HepG2 (cell line): ENCODE data around the gene SLC18A3. TPM values are rescaled to one million over a fixed set of nuclear protein-coding genes. Genes with fewer than 3 reads are reported as not detected.

ENCODE experiments used
- ATAC-seq: fragments of 200-7000 bp; cut with Tn5 transposase; 3 replicates; pipeline ENCODE4 v1.9.1; 2020; ENCODE audit warnings: mild to moderate bottlenecking, moderate library complexity
- BruUV-seq: library from RNA; stranded (reverse); fragments of 400-500 nt; replicated peaks from 2 replicates; lab custom pipeline; 2021; lab: Mats Ljungman, UMichigan
- CTCF ChIA-PET: fragments of 300-600 bp; formaldehyde crosslinking; extraction: SDS; loops from one replicate; lab custom pipeline; 2021; ENCODE audit warnings: low total read pairs, inconsistent platforms, low intra/inter-chr PET ratio; lab: Yijun Ruan, JAX
- POLR2A ChIA-PET: fragments of 350-600 bp; sonication (Branson Sonifier 250); formaldehyde crosslinking; loops from one replicate; lab custom pipeline; 2020; ENCODE audit warnings: antibody characterized with exemption, inconsistent platforms; lab: Yijun Ruan, JAX
- DNase-seq: peaks from one replicate; pipeline ENCODE4 v3.0.0-alpha.2; 2015; ENCODE audit warnings: low spot score
- FAIRE-seq: peaks from 3 replicates; lab custom pipeline; 2011; peaks lifted over from hg19 to GRCh38; lab: Jason Lieb, UNC
- H2AFZ ChIP-seq: one replicate; pipeline ENCODE4 v1.6.1; 2011; ENCODE audit warnings: low read length, inconsistent platforms
- H3K27ac ChIP-seq: fragments of 300-600 bp; 3 replicates; pipeline ENCODE4 v1.8.0; 2011; ENCODE audit warnings: mixed run types, mild to moderate bottlenecking, mixed read lengths, low read length, inconsistent platforms; ENCODE audit not compliant: insufficient read depth; ENCODE audit errors: extremely low read length
- H3K27me3 ChIP-seq, 2 experiments: fragments of 200-600 bp in 1 of 2; 2 replicates in 1 of 2; 3 replicates in 1 of 2; pipeline versions ENCODE4 v1.6.0 to v1.8.0; 2011; ENCODE audit warnings: low read length in 2 of 2, mild to moderate bottlenecking in 2 of 2, moderate library complexity in 2 of 2, inconsistent platforms in 1 of 2; ENCODE audit not compliant: insufficient read depth in 2 of 2, control insufficient read depth in 1 of 2
- H3K36me3 ChIP-seq, 2 experiments: fragments of 200-600 bp in 1 of 2; replicated peaks in 1 of 2; 2 replicates in 1 of 2; 3 replicates in 1 of 2; pipeline versions ENCODE4 v1.5.1 to v1.8.0; 2011; ENCODE audit warnings: low read length in 2 of 2, inconsistent platforms in 1 of 2; ENCODE audit not compliant: insufficient read depth in 2 of 2, control insufficient read depth in 1 of 2
- H3K4me1 ChIP-seq: 2 replicates; pipeline ENCODE4 v1.5.1; 2012; ENCODE audit warnings: low read length, inconsistent platforms; ENCODE audit not compliant: insufficient read depth
- H3K4me2 ChIP-seq: 2 replicates; pipeline ENCODE4 v1.6.0; 2011; ENCODE audit warnings: low read depth, low read length, inconsistent platforms
- H3K4me3 ChIP-seq, 3 experiments: fragments of 200-600 bp in 1 of 3; sonication (generic), shearing (Covaris generic) in 1 of 3; replicated peaks in 1 of 3; 2 replicates each; pipeline ENCODE4 v1.5.1; 2011 to 2016; ENCODE audit warnings: low read length in 3 of 3, inconsistent platforms in 2 of 3, low read depth in 2 of 3, mild to moderate bottlenecking in 2 of 3, control low read depth in 1 of 3, mixed read lengths in 1 of 3; ENCODE audit not compliant: insufficient read depth in 1 of 3
- H3K79me2 ChIP-seq: one replicate; pipeline ENCODE4 v1.6.1; 2011; ENCODE audit warnings: low read length, inconsistent platforms; ENCODE audit not compliant: insufficient read depth
- H3K9ac ChIP-seq: 2 replicates; pipeline ENCODE4 v1.6.0; 2011; ENCODE audit warnings: mild to moderate bottlenecking, low read depth, low read length, inconsistent platforms; ENCODE audit not compliant: insufficient read depth
- H3K9me3 ChIP-seq: 2 replicates; pipeline ENCODE4 v1.5.1; 2012; ENCODE audit warnings: mild to moderate bottlenecking, low read length
- H4K20me1 ChIP-seq: 2 replicates; pipeline ENCODE4 v1.6.0; 2011; ENCODE audit warnings: inconsistent platforms, mild to moderate bottlenecking, low read length, moderate library complexity; ENCODE audit not compliant: insufficient read depth
- HNRNPUL1 ChIP-seq: fragments of 200-400 bp; formaldehyde crosslinking; IDR thresholded peaks from 2 replicates; pipeline ENCODE4 v1.6.1; 2017; ENCODE audit warnings: low read depth, mild to moderate bottlenecking, low read length, moderate library complexity
- NFATC3 ChIP-seq: sonication (generic); formaldehyde crosslinking; IDR thresholded peaks from 2 replicates; pipeline ENCODE4 v1.5.1; 2020; ENCODE audit warnings: mild to moderate bottlenecking, missing genetic modification reagents
- NPAS2 ChIP-seq: sonication (generic); formaldehyde crosslinking; IDR thresholded peaks from 2 replicates; pipeline ENCODE4 v1.8.0; 2022; ENCODE audit warnings: mild to moderate bottlenecking, missing genetic modification reagents, borderline replicate concordance
- RXRB ChIP-seq: IDR thresholded peaks from 2 replicates; pipeline ENCODE4 v1.6.1; 2016; ENCODE audit warnings: borderline replicate concordance, missing genetic modification reagents, missing compliant biosample characterization
- ZBTB10 ChIP-seq: sonication (generic); formaldehyde crosslinking; IDR thresholded peaks from 2 replicates; pipeline ENCODE4 v1.4.0; 2020; ENCODE audit warnings: missing genetic modification reagents, borderline replicate concordance
- ZBTB4 ChIP-seq: sonication (generic); formaldehyde crosslinking; IDR thresholded peaks from 2 replicates; pipeline ENCODE4 v1.4.0; 2020; ENCODE audit warnings: missing genetic modification reagents, mild to moderate bottlenecking, borderline replicate concordance
- ZNF451 ChIP-seq: sonication (generic); formaldehyde crosslinking; IDR thresholded peaks from 2 replicates; pipeline ENCODE4 v1.5.0; 2020; ENCODE audit warnings: mild to moderate bottlenecking, missing genetic modification reagents
- WGBS: methylation state at CpG from one replicate; pipeline ENCODE4 v1.1.6; 2017; ENCODE audit warnings: low lambda C conversion rate; 5-methylcytosine and 5-hydroxymethylcytosine counted together
- in situ Hi-C: cut with HindIII; loops from 2 replicates; pipeline ENCODE4 v1.10.0; 2017; ENCODE audit warnings: low pct_unique_long_range_greater_than_20kb; ENCODE audit not compliant: extremely low pct_ligation_motif_present
- intact Hi-C: fragments of 100-400 bp; cut with micrococcal nuclease; formaldehyde crosslinking; loops from one replicate; pipeline ENCODE4 v1.10.0; 2022; ENCODE audit not compliant: unreplicated experiment
- polyA plus RNA-seq, 8 experiments: library from polyadenylated mRNA; depleted of rRNA in 3 of 8; stranded (reverse) in 7 of 8; unstranded in 1 of 8; fragments of >200 nt; fragmentation: Illumina TruSeq in 4 of 8; extraction: Trizol in 4 of 8; gene quantifications; 2 replicates each; pipeline versions ENCODE4 v1.2.1 to v1.2.3, GENCODE V29; 2011 to 2016; ENCODE audit warnings: low read depth in 4 of 8, missing spikeins in 1 of 8, mixed read lengths in 1 of 8; ENCODE audit not compliant: insufficient read depth in 1 of 8
- total RNA-seq, 5 experiments: library from RNA; depleted of rRNA; stranded (reverse); fragments of >200 nt; fragmentation: Illumina TruSeq; extraction: Trizol; gene quantifications; 2 replicates each; pipeline ENCODE4 v1.2.3, GENCODE V29; 2016; ENCODE audit warnings: low read depth in 1 of 5

The SLC18A3 gene
- total and polyA plus RNA-seq, 2 of the 13 experiments (the other 11 are each of a cell fraction or from before 2014, with no cell fraction given), result not detected

- Histone ChIP-seq H3K4me1 (no peaks in the 10 kb centered on the region), H2AFZ (no peak overlapping the region), H4K20me1 (no peaks in the 10 kb centered on the region; the same call in 1 of the 2 replicates), H3K36me3 (no peaks in the 10 kb centered on the region), H3K4me2 (no peak overlapping the region), H3K9me3 (no peaks in the 10 kb centered on the region), H3K79me2 (no peaks in the 10 kb centered on the region), H3K27ac (no peak overlapping the region), H3K27me3 (peaks cover 7 to 66% of the 10 kb centered on the region in 2 experiments; a peak in 4 of 5 replicates), H3K4me3 (no peak overlapping the region), H3K9ac (no peak overlapping the region)
- TF ChIP-seq HNRNPUL1, result no peak
- TF ChIP-seq RXRB, result no peak
- in situ Hi-C loops (no loop called here), intact Hi-C loops (no loop called here)
- ATAC-seq (peak; percentile 20; the same call in 1 of the 3 replicates), FAIRE-seq (no peak), DNase-seq (no peak)
- BruUV-seq, result no TSS peak
- CTCF ChIA-PET, result no interaction called here
- POLR2A ChIA-PET, result no interaction called here
- WGBS, result 0% methylated on average over 4 of the region's 6 CpGs
Measured at GRCh38 chr10:49616421-49617101, 6.5 kb downstream of the SLC18A3 start.

- 0% methylated on average over 3 of the region's 7 CpGs for WGBS
- H2AFZ ChIP-seq, result no peak overlapping the region
- H3K27me3 ChIP-seq, result peaks cover 6 to 63% of the 10 kb centered on the region in 2 experiments; a peak in 4 of 5 replicates
- FAIRE-seq (no peak), DNase-seq (no peak), ATAC-seq (no peak)
- in situ Hi-C loops (no loop called here), intact Hi-C loops (no loop called here)
- no peaks in the 10 kb centered on the region; the same call in 1 of the 2 replicates for H4K20me1 ChIP-seq
- no peaks in the 10 kb centered on the region for H3K36me3 ChIP-seq
- ChIA-PET CTCF (no interaction called here), POLR2A (no interaction called here)
- H3K4me1 ChIP-seq, result no peaks in the 10 kb centered on the region
- no peaks in the 10 kb centered on the region for H3K9me3 ChIP-seq
- H3K9ac ChIP-seq, result no peak overlapping the region
- no TSS peak for BruUV-seq
- H3K79me2 ChIP-seq, result no peaks in the 10 kb centered on the region
- no peak overlapping the region for H3K4me3 ChIP-seq
- no peak overlapping the region for H3K27ac ChIP-seq
- no peak overlapping the region for H3K4me2 ChIP-seq
- no peak for TF ChIP-seq ZBTB10 (CRISPR knock-in tag)
- no peak for TF ChIP-seq NPAS2 (CRISPR knock-in tag)
- TF ChIP-seq ZNF451 (CRISPR knock-in tag), result no peak
- no peak for TF ChIP-seq NFATC3 (CRISPR knock-in tag)
- TF ChIP-seq ZBTB4 (CRISPR knock-in tag), result no peak
Measured at GRCh38 chr10:49617121-49618020, 7.3 kb downstream of the SLC18A3 start.
